HCT116 (cell line): Measurements from ENCODE around the gene TPM4. TPM values are rescaled to one million over a fixed set of nuclear protein-coding genes. Genes with fewer than 3 reads are reported as not detected.

ENCODE experiments used
- ATAC-seq: fragments of 200-7000 bp; cut with Tn5 transposase; 2 replicates; pipeline ENCODE4 v1.9.1; 2020; ENCODE audit warnings: mild to moderate bottlenecking, moderate library complexity
- BruUV-seq: library from RNA; stranded (reverse); fragments of 400-500 nt; replicated peaks from 2 replicates; lab custom pipeline; 2021; lab: Mats Ljungman, UMichigan
- CTCF ChIA-PET: fragments of 300-600 bp; sonication (Branson Sonifier 250); formaldehyde crosslinking; loops from one replicate; lab custom pipeline; 2021; ENCODE audit warnings: antibody characterized with exemption; lab: Charles Lee
- POLR2A ChIA-PET: fragments of 300-600, 350-600 bp; sonication (Branson Sonifier 250); formaldehyde crosslinking; loops from one replicate; lab custom pipeline; 2021; ENCODE audit warnings: antibody characterized with exemption; lab: Charles Lee
- RAD21 ChIA-PET, 2 experiments: fragments of 300-600 bp; sonication (Branson Sonifier 250); formaldehyde crosslinking; loops; one replicate each; lab custom pipeline; 2023; ENCODE audit warnings: low total read pairs in 2 of 2; ENCODE audit not compliant: uncharacterized antibody in 2 of 2, unreplicated experiment in 2 of 2, low non-redundant PET in 1 of 2; lab: Charles Lee
- DNase-seq: peaks from one replicate; pipeline ENCODE4 v3.0.0-alpha.2; 2010; ENCODE audit warnings: low read depth, low spot score
- H2AFZ ChIP-seq: fragments of 200-600 bp; shearing (Covaris generic), sonication (generic); 2 replicates; pipeline ENCODE4 v1.6.1; 2017; ENCODE audit warnings: low read depth, mixed run types, mixed read lengths, antibody characterized with exemption, low read length; ENCODE audit not compliant: poor library complexity, severe bottlenecking
- H3K27ac ChIP-seq: 2 replicates; pipeline ENCODE4 v1.5.1; 2012; ENCODE audit warnings: low read depth, low read length
- H3K27me3 ChIP-seq: fragments of 200-600 bp; sonication (generic); 2 replicates; pipeline ENCODE4 v1.6.1; 2016; ENCODE audit warnings: mixed run types, low read length, mixed read lengths; ENCODE audit not compliant: insufficient read depth
- H3K36me3 ChIP-seq, 2 experiments: fragments of 200-500 bp in 1 of 2; fragments of 200-600 bp in 1 of 2; sonication (Bioruptor generic) in 1 of 2; sonication (generic) in 1 of 2; 2 replicates each; pipeline versions ENCODE4 v1.5.1 to v1.6.1; 2014 to 2016; ENCODE audit warnings: low read length in 2 of 2, inconsistent platforms in 1 of 2, mixed read lengths in 1 of 2, mixed run types in 1 of 2; ENCODE audit not compliant: insufficient read depth in 2 of 2, control insufficient read depth in 1 of 2
- H3K4me1 ChIP-seq, 2 experiments: fragments of 200-600 bp in 1 of 2; sonication (generic) in 1 of 2; 2 replicates each; pipeline versions ENCODE4 v1.5.1 to v1.6.1; 2012 to 2017; ENCODE audit warnings: low read length in 2 of 2, inconsistent platforms in 1 of 2, mild to moderate bottlenecking in 1 of 2, mixed read lengths in 1 of 2, mixed run types in 1 of 2, moderate library complexity in 1 of 2; ENCODE audit not compliant: insufficient read depth in 2 of 2, control insufficient read depth in 1 of 2
- H3K4me2 ChIP-seq: fragments of 200-600 bp; sonication (generic); 2 replicates; pipeline ENCODE4 v1.6.1; 2017; ENCODE audit warnings: mixed run types, low read length, mixed read lengths
- H3K4me3 ChIP-seq, 2 experiments: fragments of 200-600 bp in 1 of 2; sonication (generic) in 1 of 2; replicated peaks in 1 of 2; 2 replicates each; pipeline ENCODE4 v1.5.1; 2011 to 2016; ENCODE audit warnings: low read length in 2 of 2, control low read depth in 1 of 2, low read depth in 1 of 2, mild to moderate bottlenecking in 1 of 2, mixed read lengths in 1 of 2, mixed run types in 1 of 2
- H3K79me2 ChIP-seq: fragments of 200-600 bp; sonication (generic); 2 replicates; pipeline ENCODE4 v1.6.1; 2017; ENCODE audit warnings: mild to moderate bottlenecking, mixed run types, low read length, moderate library complexity, mixed read lengths; ENCODE audit not compliant: insufficient read depth
- H3K9ac ChIP-seq: fragments of 200-600 bp; sonication (generic); 2 replicates; pipeline ENCODE4 v1.6.1; 2016; ENCODE audit warnings: low read length, mixed read lengths
- H3K9me2 ChIP-seq: fragments of 200-600 bp; sonication (generic), shearing (Covaris generic); 2 replicates; pipeline ENCODE4 v1.6.1; 2017; ENCODE audit warnings: mixed run types, mild to moderate bottlenecking, moderate library complexity; ENCODE audit not compliant: insufficient read depth
- H3K9me3 ChIP-seq, 2 experiments: fragments of 200-500 bp in 1 of 2; fragments of 200-600 bp in 1 of 2; sonication (Bioruptor generic) in 1 of 2; sonication (generic) in 1 of 2; 2 replicates each; pipeline ENCODE4 v1.6.1; 2014 to 2017; ENCODE audit warnings: low read length in 2 of 2, mixed read lengths in 2 of 2, inconsistent platforms in 1 of 2, low read depth in 1 of 2, mild to moderate bottlenecking in 1 of 2, mixed run types in 1 of 2, moderate library complexity in 1 of 2; ENCODE audit not compliant: control insufficient read depth in 1 of 2, insufficient read depth in 1 of 2
- H4K20me1 ChIP-seq: fragments of 200-600 bp; sonication (generic), shearing (Covaris generic); 2 replicates; pipeline ENCODE4 v1.6.1; 2017; ENCODE audit warnings: mixed run types, mild to moderate bottlenecking, moderate library complexity; ENCODE audit not compliant: insufficient read depth
- ATF3 ChIP-seq: IDR thresholded peaks from 2 replicates; pipeline ENCODE4 v1.6.1; 2012
- CBX3 ChIP-seq: IDR thresholded peaks from 2 replicates; pipeline ENCODE4 v1.6.1; 2012; ENCODE audit warnings: low read depth
- CEBPB ChIP-seq: IDR thresholded peaks from 2 replicates; pipeline ENCODE4 v1.6.1; 2012; ENCODE audit warnings: low read depth
- EGR1 ChIP-seq: IDR thresholded peaks from 2 replicates; pipeline ENCODE4 v1.6.1; 2012; ENCODE audit warnings: low read depth
- ELF1 ChIP-seq: IDR thresholded peaks from 2 replicates; pipeline ENCODE4 v1.6.1; 2012; ENCODE audit warnings: low read depth, borderline replicate concordance
- EZH2phosphoT487 ChIP-seq: fragments of 200-600 bp; IDR thresholded peaks from 2 replicates; pipeline ENCODE4 v1.6.1; 2018; ENCODE audit warnings: antibody characterized with exemption, borderline replicate concordance
- FOSL1 ChIP-seq: IDR thresholded peaks from 2 replicates; pipeline ENCODE4 v1.6.1; 2012; ENCODE audit warnings: low read depth
- JUND ChIP-seq: IDR thresholded peaks from 2 replicates; pipeline ENCODE4 v1.6.1; 2012
- MAX ChIP-seq: IDR thresholded peaks from 2 replicates; pipeline ENCODE4 v1.6.1; 2012
- POLR2A ChIP-seq: IDR thresholded peaks from 2 replicates; pipeline ENCODE4 v1.7.0; 2011; ENCODE audit warnings: borderline replicate concordance; ENCODE audit not compliant: insufficient read depth, insufficient read length; ENCODE audit errors: extremely low read depth
- POLR2AphosphoS5 ChIP-seq: IDR thresholded peaks from 2 replicates; pipeline ENCODE4 v1.6.1; 2011; ENCODE audit warnings: mild to moderate bottlenecking, low read depth, low read length, moderate library complexity
- RAD21 ChIP-seq: IDR thresholded peaks from 2 replicates; pipeline ENCODE4 v1.6.1; 2012; ENCODE audit warnings: low read depth, mild to moderate bottlenecking
- SIN3A ChIP-seq: IDR thresholded peaks from 2 replicates; pipeline ENCODE4 v1.6.1; 2012; ENCODE audit warnings: low read depth
- SP1 ChIP-seq: IDR thresholded peaks from 2 replicates; pipeline ENCODE4 v1.6.1; 2012; ENCODE audit warnings: low read depth
- SRF ChIP-seq: IDR thresholded peaks from 2 replicates; pipeline ENCODE4 v1.6.1; 2012; ENCODE audit warnings: low read depth
- TCF7L2 ChIP-seq: IDR thresholded peaks from 2 replicates; pipeline ENCODE4 v1.7.0; 2011; ENCODE audit warnings: borderline replicate concordance, inconsistent platforms; ENCODE audit not compliant: insufficient read depth, insufficient read length; ENCODE audit errors: extremely low read depth
- YY1 ChIP-seq: IDR thresholded peaks from 2 replicates; pipeline ENCODE4 v1.6.1; 2011; ENCODE audit warnings: low read length, low read depth, moderate library complexity, mild to moderate bottlenecking; ENCODE audit not compliant: insufficient replicate concordance; ENCODE audit errors: extremely low read depth
- ZNF274 ChIP-seq: fragments of 200-500 bp; sonication (Bioruptor generic); IDR thresholded peaks from 2 replicates; pipeline ENCODE4 v1.6.1; 2014; ENCODE audit warnings: mild to moderate bottlenecking, low read depth, low read length, inconsistent platforms
- intact Hi-C: fragments of 100-400 bp; cut with micrococcal nuclease; formaldehyde crosslinking; loops from 2 replicates; pipeline ENCODE4 v1.10.0; 2022
- total RNA-seq: library from RNA; stranded (reverse); gene quantifications from one replicate; pipeline ENCODE4 v1.2.1, GENCODE V29; 2021; ENCODE audit not compliant: unreplicated experiment
- TF ChIP-seq, protein P1 (sequence below): IDR thresholded peaks from 2 replicates; pipeline ENCODE4 v1.6.1; 2011; ENCODE audit warnings: mild to moderate bottlenecking, low read length, moderate library complexity; ENCODE audit not compliant: insufficient replicate concordance; ENCODE audit errors: extremely low read depth

The TPM4 gene
- total RNA-seq, 1 experiment from 2014 or later, result 275 TPM

DNA sequence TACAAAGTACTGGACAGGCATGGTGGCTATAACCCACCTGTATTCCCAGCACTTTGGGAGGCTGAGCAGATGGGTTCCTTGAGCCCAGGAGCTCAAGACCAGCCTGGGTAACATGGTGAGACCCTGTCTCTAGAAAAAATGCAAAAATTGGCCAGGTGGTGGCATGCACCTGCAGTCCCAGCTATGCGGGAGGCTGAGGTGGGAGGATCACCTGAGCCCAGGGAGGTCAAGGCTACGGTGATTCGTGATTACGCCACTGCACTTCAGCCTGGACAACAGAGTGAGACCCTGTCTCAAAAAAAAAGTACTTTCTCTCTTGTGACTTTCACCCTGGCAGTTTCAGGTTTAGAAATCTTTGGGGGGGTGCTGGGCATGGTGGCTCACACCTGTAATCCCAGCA is 24.2 kb downstream of the TPM4 start:
- POLR2A ChIA-PET, result no interaction called here
- no peak overlapping the region for H3K27ac ChIP-seq
- no TSS peak for BruUV-seq
- no peaks in the 10 kb centered on the region for H3K27me3 ChIP-seq
- no peaks in the 10 kb centered on the region for H4K20me1 ChIP-seq
- peaks cover 18 to 48% of the 10 kb centered on the region in 2 experiments for H3K36me3 ChIP-seq
- intact Hi-C loops, result no loop called here
- H3K9me3 ChIP-seq, result no peaks in the 10 kb centered on the region
- no peak for DNase-seq
- peaks cover 7 to 15% of the 10 kb centered on the region in 2 experiments; a peak in 2 of 4 replicates for H3K4me1 ChIP-seq
- CTCF ChIA-PET, result no interaction called here
- no peaks in the 10 kb centered on the region for H3K9me2 ChIP-seq
- no peak overlapping the region for H2AFZ ChIP-seq
- RAD21 ChIA-PET, result no interaction called here
- no peak overlapping the region for H3K4me2 ChIP-seq
- no peak overlapping the region for H3K9ac ChIP-seq
- ATAC-seq, result no peak
- H3K79me2 ChIP-seq, result peaks cover 6% of the 10 kb centered on the region; the same call in 1 of the 2 replicates
- no peak overlapping the region for H3K4me3 ChIP-seq
- TF ChIP-seq, protein P1, sequence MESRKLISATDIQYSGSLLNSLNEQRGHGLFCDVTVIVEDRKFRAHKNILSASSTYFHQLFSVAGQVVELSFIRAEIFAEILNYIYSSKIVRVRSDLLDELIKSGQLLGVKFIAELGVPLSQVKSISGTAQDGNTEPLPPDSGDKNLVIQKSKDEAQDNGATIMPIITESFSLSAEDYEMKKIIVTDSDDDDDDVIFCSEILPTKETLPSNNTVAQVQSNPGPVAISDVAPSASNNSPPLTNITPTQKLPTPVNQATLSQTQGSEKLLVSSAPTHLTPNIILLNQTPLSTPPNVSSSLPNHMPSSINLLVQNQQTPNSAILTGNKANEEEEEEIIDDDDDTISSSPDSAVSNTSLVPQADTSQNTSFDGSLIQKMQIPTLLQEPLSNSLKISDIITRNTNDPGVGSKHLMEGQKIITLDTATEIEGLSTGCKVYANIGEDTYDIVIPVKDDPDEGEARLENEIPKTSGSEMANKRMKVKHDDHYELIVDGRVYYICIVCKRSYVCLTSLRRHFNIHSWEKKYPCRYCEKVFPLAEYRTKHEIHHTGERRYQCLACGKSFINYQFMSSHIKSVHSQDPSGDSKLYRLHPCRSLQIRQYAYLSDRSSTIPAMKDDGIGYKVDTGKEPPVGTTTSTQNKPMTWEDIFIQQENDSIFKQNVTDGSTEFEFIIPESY, result no peak
- TF ChIP-seq TCF7L2 (no peak), RAD21 (no peak), SRF (no peak), CEBPB (no peak), EZH2phosphoT487 (no peak), FOSL1 (no peak), SP1 (no peak), POLR2AphosphoS5 (no peak), CBX3 (no peak), ZNF274 (no peak), SIN3A (no peak), EGR1 (no peak), YY1 (no peak), MAX (no peak), POLR2A (no peak), ATF3 (no peak), ELF1 (no peak), JUND (no peak)
